Activated CD4-positive, alpha-beta T cell treated with anti-CD3 and anti-CD28 coated beads for 48 hours (primary cell): Measurements from ENCODE around the gene PAPSS1.
A peak's percentile ranks its signal among the peaks of the same experiment; 100 is the strongest.
"Not testable (repeated sequence)": the region's sequence is repeated elsewhere in the genome, so short reads cannot be mapped to it uniquely, and the experiment has no call there.

ENCODE experiments used
- DNase-seq: peaks from one replicate; pipeline ENCODE4 v3.0.0-alpha.2; 2020

PAPSS1 gene

GRCh38 chr4:107725281-107725859, 5.3 kb upstream of the PAPSS1 start:
- no peak for DNase-seq

DNA sequence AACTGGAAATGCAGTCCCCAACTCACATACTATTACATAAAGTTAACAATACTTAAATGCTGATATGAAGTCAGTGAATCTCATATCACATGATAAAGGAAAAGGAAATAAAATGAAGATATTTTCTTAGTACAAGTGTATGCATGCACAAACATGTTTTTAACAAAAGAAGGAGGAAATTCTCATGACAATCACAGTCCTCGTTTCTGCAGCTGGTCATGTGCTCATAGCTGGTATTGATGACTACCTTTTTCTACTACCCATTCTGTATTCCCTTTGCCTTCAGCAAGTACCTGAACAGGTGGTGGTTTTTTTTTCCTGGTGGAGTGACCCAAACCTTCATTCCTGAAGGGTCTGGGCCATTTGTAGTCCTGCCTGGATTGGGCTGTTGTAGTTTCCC, 3.3 kb upstream of the PAPSS1 start:
- DNase-seq = not testable (repeated sequence)

- DNase-seq = peak; percentile 57
These were observed 1.5 kb upstream of the PAPSS1 start for GRCh38 chr4:107721436-107722100.

- DNase-seq = peak; percentile 52
These were observed 670 bp downstream of the PAPSS1 start for GRCh38 chr4:107719207-107719921.

- no peak for DNase-seq
These were observed 1.6 kb downstream of the PAPSS1 start for GRCh38 chr4:107718351-107718965.

DNA sequence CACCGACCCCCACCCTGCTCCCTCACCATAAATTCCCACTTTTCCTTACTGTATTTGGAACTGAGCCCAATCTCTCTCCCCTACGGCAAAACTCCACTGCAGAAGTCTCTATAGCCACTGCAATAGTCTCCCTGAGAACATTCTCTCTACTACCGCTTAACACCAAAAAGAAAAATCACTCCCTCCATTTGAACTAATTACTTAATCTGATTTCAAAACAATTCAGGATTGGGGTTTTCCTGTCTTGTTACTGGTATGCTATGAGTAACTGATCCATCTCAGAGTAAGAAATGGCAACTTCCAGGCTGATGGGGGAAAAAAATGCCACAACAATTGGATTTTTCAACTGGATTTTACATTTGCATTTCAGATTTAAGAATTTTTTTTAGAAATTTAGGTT, 5.8 kb downstream of the PAPSS1 start:
- DNase-seq = no peak

- no peak for DNase-seq
These were observed 7.8 kb downstream of the PAPSS1 start for GRCh38 chr4:107712236-107712635.

- no peak for DNase-seq
These were observed 8.2 kb downstream of the PAPSS1 start for GRCh38 chr4:107711831-107712230.

GRCh38 chr4:107710493-107711459, 9.3 kb downstream of the PAPSS1 start:
- DNase-seq = no peak

DNA sequence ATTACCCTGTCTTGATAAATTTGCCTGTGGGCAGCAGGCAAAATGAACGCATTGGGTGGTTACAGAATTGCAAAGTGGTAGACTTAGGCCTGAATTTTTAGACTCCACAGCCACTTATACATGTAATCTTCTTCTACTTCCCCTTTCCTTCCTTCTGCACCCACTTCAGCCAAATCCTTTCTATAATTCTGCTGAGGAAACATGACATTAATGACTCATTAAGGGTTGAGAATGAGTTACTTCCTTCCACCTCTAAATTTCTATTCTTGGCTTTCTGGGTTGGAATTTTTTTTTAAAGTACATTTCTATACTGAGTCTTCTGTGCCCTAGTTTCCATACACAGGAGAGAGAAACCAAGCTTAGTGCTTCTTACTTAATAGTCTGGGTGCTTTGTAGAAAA, 10.1 kb downstream of the PAPSS1 start:
- no peak for DNase-seq

- no peak for DNase-seq
These were observed 11.8 kb downstream of the PAPSS1 start for GRCh38 chr4:107708225-107708624.

- no peak for DNase-seq
These were observed 14.1 kb downstream of the PAPSS1 start for GRCh38 chr4:107705742-107706556.

- no peak for DNase-seq
These were observed 18.5 kb downstream of the PAPSS1 start for GRCh38 chr4:107701565-107701964.

- DNase-seq = no peak
These were observed 20.4 kb downstream of the PAPSS1 start for GRCh38 chr4:107699466-107700206.

GRCh38 chr4:107696187-107696586, 23.8 kb downstream of the PAPSS1 start:
- not testable (repeated sequence) for DNase-seq

GRCh38 chr4:107693132-107693531, 26.9 kb downstream of the PAPSS1 start:
- no peak for DNase-seq

- no peak for DNase-seq
These were observed 27.8 kb downstream of the PAPSS1 start for GRCh38 chr4:107692202-107692601.

DNA sequence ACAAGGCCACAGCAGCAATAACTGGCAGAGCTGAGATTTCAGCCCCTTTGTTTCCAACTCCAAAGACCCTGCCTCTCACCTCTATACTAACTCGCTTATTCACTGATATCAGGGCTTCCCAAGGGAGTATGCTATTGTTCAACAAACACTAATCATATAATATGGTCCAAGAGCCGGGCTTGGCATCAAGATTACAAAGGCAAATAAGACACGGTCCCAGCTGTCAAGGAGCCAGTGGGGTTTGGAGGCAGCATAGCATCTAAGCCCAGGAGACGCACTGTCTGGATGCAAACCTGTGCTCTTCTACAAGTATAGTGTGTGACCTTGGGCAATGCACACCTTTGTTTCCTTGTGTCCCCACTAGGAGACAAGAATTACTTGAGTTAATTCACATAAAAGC, 28.7 kb downstream of the PAPSS1 start:
- no peak for DNase-seq

- no peak for DNase-seq
These were observed 30.0 kb downstream of the PAPSS1 start for GRCh38 chr4:107689912-107690587.

DNA sequence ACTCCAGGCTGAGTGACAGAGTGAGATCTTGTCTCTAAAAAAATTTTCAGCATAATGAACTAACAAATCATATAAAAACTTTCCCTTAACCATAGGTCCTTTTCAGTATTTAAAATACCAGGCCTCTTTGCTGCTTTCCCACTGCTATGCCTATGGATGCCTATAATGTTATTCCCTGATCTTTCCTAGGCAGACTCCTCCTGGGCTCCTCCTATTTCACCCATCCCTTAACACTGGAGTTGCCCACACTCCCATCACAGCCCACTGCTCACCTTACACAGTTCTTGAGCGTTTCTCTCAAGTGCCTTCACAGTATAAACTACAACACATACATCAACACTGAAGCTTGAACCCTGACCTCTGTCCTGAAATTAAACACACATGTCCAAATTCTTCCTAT, 31.6 kb downstream of the PAPSS1 start:
- DNase-seq = no peak
